Pancreas (tissue), 10 donors: ENCODE data around the gene CPED1. TPM values are rescaled to one million over a fixed set of nuclear protein-coding genes. Genes with fewer than 3 reads are reported as not detected.

Experiments
- ATAC-seq, 4 donors: fragments of 200-7000 bp; cut with Tn5 transposase; one replicate each; pipeline versions ENCODE4 v1.8.0 to v1.9.1; 2020; ENCODE audit warnings: mild to moderate bottlenecking in 4 of 4, moderate library complexity in 4 of 4
- DNase-seq, 6 donors: peaks; one replicate each; pipeline ENCODE4 v3.0.0-alpha.2; 2020
- FAIRE-seq: peaks from 2 replicates; lab custom pipeline; 2012; peaks lifted over from hg19 to GRCh38; lab: Jason Lieb, UNC
- H3K27ac ChIP-seq, 4 donors: fragments of 200-600 bp; sonication (generic); 1 replicate in 3 of 4; 2 replicates in 1 of 4; pipeline versions ENCODE4 v1.5.0 to v1.8.0; 2020
- H3K27me3 ChIP-seq, 4 donors: fragments of 200-600 bp; one replicate each; pipeline ENCODE4 v1.8.0; 2021
- H3K36me3 ChIP-seq, 3 donors: fragments of 200-600 bp; sonication (generic) in 1 of 3; one replicate each; pipeline versions ENCODE4 v1.5.0 to v1.8.0; 2020 to 2021
- H3K4me1 ChIP-seq, 3 donors: fragments of 200-600 bp; one replicate each; pipeline ENCODE4 v1.8.0; 2021
- H3K4me3 ChIP-seq, 4 donors: fragments of 200-600 bp; sonication (generic) in 2 of 4; one replicate each; pipeline versions ENCODE4 v1.5.0 to v1.8.0; 2020 to 2021
- H3K9me3 ChIP-seq, 4 donors: fragments of 200-600 bp; one replicate each; pipeline ENCODE4 v1.8.0; 2021
- whole genome bisulfite sequencing, 2 donors: extraction: QIAGEN DNeasy Blood & Tissue Kit; methylation state at CpG; one replicate each; pipeline ENCODE4 v1.1.7; 2013; 5-methylcytosine and 5-hydroxymethylcytosine counted together
- intact Hi-C, 3 donors: fragments of 100-400 bp; cut with DNase I; formaldehyde crosslinking; loops; one replicate each; pipeline versions ENCODE4 v1.11.1 to v1.14.2; 2022
- polyA plus RNA-seq, 2 donors: library from polyadenylated mRNA; stranded (reverse); fragments of 200-250 nt; gene quantifications; one replicate each; pipeline ENCODE4 v1.2.3, GENCODE V29; 2013
- total RNA-seq, 6 donors: library from RNA; stranded (reverse); fragmentation: NEBNext Ultra II Directional in 4 of 6; extraction: Animal tissue kit (Norgen Biotek cat#: 25700) in 4 of 6; gene quantifications; one replicate each; pipeline versions ENCODE4 v1.2.1 to v1.2.4, GENCODE V29; 2021 to 2023
- TF ChIP-seq, protein P1 (sequence below), 4 donors: fragments of 200-600 bp; sonication (generic) in 3 of 4; IDR thresholded peaks; one replicate each; pipeline versions ENCODE4 v1.5.0 to v1.8.0; 2021; ENCODE audit warnings: antibody characterized with exemption in 4 of 4
- donor health status: healthy with polysubstance abuse.
- donor health status: DM: no; HTN: no; CAD: no; lungs with moderate emphysema.
- donor health status: DM: no; HTN: no; CAD: no.
- donor health status: control.
- donor health status: control.
- donor health status: Bipolar disorder and iron deficiency.
- donor health status: DM: yes; HTN: yes; CAD: no.
- donor health status: DM: no; HTN: no; CAD: no.
- donor health status: DM: no; HTN: no; CAD: no.
- donor health status: DM: yes; HTN: yes; CAD: no.

CPED1 gene
- total and polyA plus RNA-seq, 8 donors, result 0.57 to 6.1 (median 1.3) TPM

DNA sequence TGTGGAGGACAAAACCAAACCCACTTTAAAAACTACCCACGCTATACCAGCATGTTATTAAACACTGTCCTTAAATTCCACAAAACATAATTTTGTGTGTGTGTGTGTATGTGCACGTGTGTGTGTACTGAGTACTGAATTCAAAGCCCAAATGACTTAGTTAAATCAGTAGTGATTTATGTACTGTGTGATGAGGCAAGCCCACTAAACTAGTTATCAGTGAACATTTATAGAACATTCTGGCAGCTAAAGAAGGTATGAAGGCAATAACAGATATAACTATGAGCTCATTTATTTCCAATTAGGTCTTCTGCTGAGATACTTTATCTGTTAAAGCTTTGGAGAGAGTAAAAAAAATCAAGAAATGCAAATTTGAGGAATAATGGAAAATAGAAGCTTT lies 115.1 kb downstream of the CPED1 start:
- TF ChIP-seq, protein P1, sequence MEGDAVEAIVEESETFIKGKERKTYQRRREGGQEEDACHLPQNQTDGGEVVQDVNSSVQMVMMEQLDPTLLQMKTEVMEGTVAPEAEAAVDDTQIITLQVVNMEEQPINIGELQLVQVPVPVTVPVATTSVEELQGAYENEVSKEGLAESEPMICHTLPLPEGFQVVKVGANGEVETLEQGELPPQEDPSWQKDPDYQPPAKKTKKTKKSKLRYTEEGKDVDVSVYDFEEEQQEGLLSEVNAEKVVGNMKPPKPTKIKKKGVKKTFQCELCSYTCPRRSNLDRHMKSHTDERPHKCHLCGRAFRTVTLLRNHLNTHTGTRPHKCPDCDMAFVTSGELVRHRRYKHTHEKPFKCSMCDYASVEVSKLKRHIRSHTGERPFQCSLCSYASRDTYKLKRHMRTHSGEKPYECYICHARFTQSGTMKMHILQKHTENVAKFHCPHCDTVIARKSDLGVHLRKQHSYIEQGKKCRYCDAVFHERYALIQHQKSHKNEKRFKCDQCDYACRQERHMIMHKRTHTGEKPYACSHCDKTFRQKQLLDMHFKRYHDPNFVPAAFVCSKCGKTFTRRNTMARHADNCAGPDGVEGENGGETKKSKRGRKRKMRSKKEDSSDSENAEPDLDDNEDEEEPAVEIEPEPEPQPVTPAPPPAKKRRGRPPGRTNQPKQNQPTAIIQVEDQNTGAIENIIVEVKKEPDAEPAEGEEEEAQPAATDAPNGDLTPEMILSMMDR (IDR thresholded peaks at IDR 0.05), result no peak
- H3K36me3 ChIP-seq, result no peaks in the 10 kb centered on the region
- H3K9me3 ChIP-seq, result no peaks in the 10 kb centered on the region
- intact Hi-C loops, result no loop called here
- H3K4me1 ChIP-seq, result peaks cover 0 to 8% (median 0%) of the 10 kb centered on the region in 3 donors
- ATAC-seq, result no peak
- no peak for DNase-seq
- WGBS, 2 donors, result 70 to 73% methylated on average over 2 of the region's 2 CpGs
- H3K27me3 ChIP-seq, result no peaks in the 10 kb centered on the region
- H3K27ac ChIP-seq, result no peak overlapping the region
- H3K4me3 ChIP-seq, result no peak overlapping the region
- no peak for FAIRE-seq

DNA sequence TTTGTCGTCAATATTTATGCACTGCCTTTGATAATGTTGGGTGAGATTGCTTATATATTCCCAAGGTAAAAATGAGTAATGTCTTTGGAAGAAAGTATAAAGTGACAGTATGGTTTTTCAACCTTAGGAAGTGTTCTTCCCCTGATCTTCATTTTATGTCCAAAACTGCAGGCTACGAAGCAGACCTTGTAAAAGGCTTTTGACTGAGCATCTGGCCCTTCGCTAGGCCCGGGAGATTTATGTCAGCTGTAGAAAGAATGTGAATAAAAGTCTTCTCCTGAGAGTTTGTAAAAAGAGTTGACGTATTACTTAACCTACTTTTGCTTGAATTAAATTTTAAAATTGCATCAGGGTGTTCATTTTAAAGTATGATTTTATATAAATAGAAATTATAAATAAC lies 116.8 kb downstream of the CPED1 start:
- Histone ChIP-seq H3K27ac (no peak overlapping the region), H3K9me3 (no peaks in the 10 kb centered on the region), H3K36me3 (no peaks in the 10 kb centered on the region), H3K4me1 (peaks cover 0 to 8% (median 0%) of the 10 kb centered on the region in 3 donors), H3K4me3 (no peak overlapping the region), H3K27me3 (no peaks in the 10 kb centered on the region)
- FAIRE-seq (no peak), ATAC-seq (no peak), DNase-seq (no peak)
- TF ChIP-seq, protein P1 (IDR thresholded peaks at IDR 0.05), result no peak
- intact Hi-C loops, result no loop called here
- 86 to 87% methylated on average over 5 of the region's 5 CpGs for WGBS, 2 donors

- ATAC-seq (peak; percentile 78 to 88 (median 87)), FAIRE-seq (peak; percentile 96), DNase-seq (no peak)
- Histone ChIP-seq H3K9me3 (no peaks in the 10 kb centered on the region), H3K27me3 (no peaks in the 10 kb centered on the region), H3K36me3 (no peaks in the 10 kb centered on the region), H3K4me3 (no peak overlapping the region), H3K27ac (no peak overlapping the region), H3K4me1 (peaks cover 0 to under 1% (median 0%) of the 10 kb centered on the region in 3 donors)
- TF ChIP-seq, protein P1 (IDR thresholded peaks at IDR 0.05), result peak; percentile 45 to 73 (median 60)
- intact Hi-C loops, result no loop called here
- WGBS, 2 donors, result 22 to 31% methylated on average over 1 of the region's 1 CpG
Measured at GRCh38 chr7:121107923-121108498, 119.5 kb downstream of the CPED1 start.

GRCh38 chr7:121109145-121109544 lies 120.6 kb downstream of the CPED1 start:
- Histone ChIP-seq H3K9me3 (no peaks in the 10 kb centered on the region), H3K27ac (no peak overlapping the region), H3K36me3 (no peaks in the 10 kb centered on the region), H3K4me3 (no peak overlapping the region), H3K27me3 (no peaks in the 10 kb centered on the region), H3K4me1 (no peaks in the 10 kb centered on the region)
- 72 to 81% methylated on average over 6 of the region's 6 CpGs for WGBS, 2 donors
- intact Hi-C loops, result no loop called here
- TF ChIP-seq, protein P1 (IDR thresholded peaks at IDR 0.05), result no peak
- ATAC-seq, result no peak
- no peak for FAIRE-seq
- DNase-seq, result no peak

GRCh38 chr7:121113288-121113687 lies 124.8 kb downstream of the CPED1 start:
- no peak overlapping the region for H3K27ac ChIP-seq
- H3K4me1 ChIP-seq, result no peaks in the 10 kb centered on the region
- H3K36me3 ChIP-seq, result no peaks in the 10 kb centered on the region
- TF ChIP-seq, protein P1 (IDR thresholded peaks at IDR 0.05), result no peak
- FAIRE-seq (no peak), DNase-seq (no peak), ATAC-seq (no peak)
- H3K27me3 ChIP-seq, result no peaks in the 10 kb centered on the region
- no peaks in the 10 kb centered on the region for H3K9me3 ChIP-seq
- no peak overlapping the region for H3K4me3 ChIP-seq
- intact Hi-C loops, result no loop called here
